Neural progenitor cell (in vitro differentiated cells): ENCODE data around the gene KLHL42. TPM values are rescaled to one million over a fixed set of nuclear protein-coding genes. Genes with fewer than 3 reads are reported as not detected.
A peak's percentile ranks its signal among the peaks of the same experiment; 100 is the strongest.

Experiments used
- DNase-seq: peaks from one replicate; pipeline ENCODE4 v3.0.0-alpha.2; 2016; ENCODE audit warnings: low spot score
- H2AFZ ChIP-seq: fragments of 200-600 bp; sonication (generic); replicated peaks from 2 replicates; pipeline ENCODE4 v1.6.1; 2016; ENCODE audit warnings: antibody characterized with exemption
- H3F3A ChIP-seq: fragments of 200-600 bp; sonication (generic); 2 replicates; pipeline ENCODE4 v1.6.1; 2016; ENCODE audit warnings: antibody characterized with exemption, low read depth
- H3K27ac ChIP-seq: fragments of 200-600 bp; sonication (generic); 2 replicates; pipeline ENCODE4 v1.5.1; 2016; ENCODE audit warnings: mild to moderate bottlenecking
- H3K27me3 ChIP-seq: fragments of 200-600 bp; sonication (generic); 2 replicates; pipeline ENCODE4 v1.6.1; 2016; ENCODE audit warnings: mild to moderate bottlenecking, moderate library complexity
- H3K36me3 ChIP-seq: fragments of 200-600 bp; sonication (generic); 2 replicates; pipeline ENCODE4 v1.5.1; 2016
- H3K4me1 ChIP-seq: fragments of 200-600 bp; sonication (generic); 2 replicates; pipeline ENCODE4 v1.6.1; 2016; ENCODE audit warnings: mixed run types
- H3K4me2 ChIP-seq: fragments of 200-600 bp; sonication (generic); 2 replicates; pipeline ENCODE4 v1.6.1; 2016
- H3K4me3 ChIP-seq: fragments of 200-600 bp; sonication (generic); 2 replicates; pipeline ENCODE4 v1.5.1; 2016
- H3K79me2 ChIP-seq: fragments of 200-600 bp; sonication (generic); 2 replicates; pipeline ENCODE4 v1.6.1; 2016; ENCODE audit warnings: low read depth
- H3K9ac ChIP-seq: fragments of 200-600 bp; sonication (generic); 2 replicates; pipeline ENCODE4 v1.6.1; 2016
- H3K9me3 ChIP-seq: fragments of 200-600 bp; sonication (generic); 2 replicates; pipeline ENCODE4 v1.5.1; 2016; ENCODE audit warnings: low read depth
- H4K20me1 ChIP-seq: fragments of 200-600 bp; sonication (generic); 2 replicates; pipeline ENCODE4 v1.6.1; 2016; ENCODE audit warnings: low read depth
- H3K27ac Mint-ChIP-seq: 3 replicates; pipeline ENCODE4 v1.8.0; 2021; ENCODE audit warnings: mixed read lengths
- H3K27me3 Mint-ChIP-seq: 2 replicates; pipeline ENCODE4 v1.8.0; 2022; ENCODE audit warnings: low read depth, mild to moderate bottlenecking, inconsistent platforms, moderate library complexity, mixed read lengths; ENCODE audit not compliant: insufficient read depth
- H3K36me3 Mint-ChIP-seq: 3 replicates; pipeline ENCODE4 v1.8.0; 2021; ENCODE audit warnings: mixed read lengths
- H3K4me1 Mint-ChIP-seq: 3 replicates; pipeline ENCODE4 v1.8.0; 2021; ENCODE audit warnings: mixed read lengths
- H3K4me3 Mint-ChIP-seq: 3 replicates; pipeline ENCODE4 v1.8.0; 2021; ENCODE audit warnings: mild to moderate bottlenecking, moderate library complexity, mixed read lengths
- H3K9me3 Mint-ChIP-seq: 3 replicates; pipeline ENCODE4 v1.8.0; 2020; ENCODE audit warnings: mixed read lengths
- EZH2 ChIP-seq: fragments of 200-600 bp; sonication (generic); IDR thresholded peaks from 2 replicates; pipeline ENCODE4 v1.6.1; 2017; ENCODE audit warnings: antibody characterized with exemption, mild to moderate bottlenecking, moderate library complexity
- EZH2phosphoT487 ChIP-seq: fragments of 200-600 bp; sonication (generic); IDR thresholded peaks from 2 replicates; pipeline ENCODE4 v1.6.1; 2017; ENCODE audit warnings: antibody characterized with exemption
- total RNA-seq: library from RNA; depleted of rRNA; stranded (reverse); fragments of >200 nt; gene quantifications from 2 replicates; pipeline ENCODE4 v1.2.3, GENCODE V29; 2015; ENCODE audit warnings: low replicate concordance
- TF ChIP-seq, protein P1 (sequence below): fragments of 200-600 bp; sonication (generic); IDR thresholded peaks from 2 replicates; pipeline ENCODE4 v1.5.1; 2017; ENCODE audit warnings: antibody characterized with exemption, mild to moderate bottlenecking

The KLHL42 gene
- total RNA-seq, 1 donor from 2014 or later: 21.6 TPM

DNA sequence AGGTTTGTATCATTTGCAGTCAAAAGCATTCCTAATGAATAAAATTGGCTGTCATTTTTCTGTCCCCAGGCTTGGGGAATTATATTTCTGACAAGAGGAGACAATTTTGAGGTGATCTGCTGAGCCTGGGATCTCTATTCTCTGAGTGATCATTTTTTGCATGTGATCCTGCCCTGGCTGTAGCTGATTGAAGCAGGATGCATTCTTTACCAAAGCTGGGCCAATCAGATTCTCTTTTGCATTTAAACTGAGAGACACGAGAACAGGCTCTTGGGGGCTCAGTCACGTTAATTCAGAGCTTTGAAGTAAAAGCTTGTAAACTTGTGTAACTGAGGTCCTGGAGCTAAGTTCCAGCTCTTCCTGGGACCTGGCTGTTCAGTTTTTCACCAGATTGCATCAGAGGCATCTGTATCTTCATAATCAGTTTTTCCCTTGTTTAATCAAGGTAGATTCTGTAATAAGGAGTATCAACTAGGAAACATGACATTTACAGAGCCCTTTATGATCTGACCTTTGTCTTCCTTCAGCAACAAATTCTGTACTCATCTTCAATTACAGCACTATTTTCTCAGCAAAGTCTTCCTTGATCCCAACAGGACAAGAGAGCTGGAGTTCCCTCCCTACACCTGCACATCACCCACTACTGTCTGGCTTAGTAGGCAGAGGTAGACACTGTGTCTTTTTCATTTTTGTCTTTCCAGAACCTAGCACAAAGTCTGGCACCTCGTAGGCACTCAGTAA is 35.0 kb downstream of the KLHL42 start:
- Histone ChIP-seq H3K4me1 (no peaks in the 10 kb centered on the region), H3K27ac (no peak overlapping the region), H2AFZ (peak overlapping the region; percentile 65), H3K4me2 (no peak overlapping the region), H3K9ac (no peak overlapping the region), H4K20me1 (no peaks in the 10 kb centered on the region), H3K36me3 (no peaks in the 10 kb centered on the region), H3F3A (no peaks in the 10 kb centered on the region), H3K27me3 (no peaks in the 10 kb centered on the region), H3K9me3 (no peaks in the 10 kb centered on the region), H3K4me3 (no peak overlapping the region), H3K79me2 (no peaks in the 10 kb centered on the region)
- no peaks in the 10 kb centered on the region for H3K36me3 Mint-ChIP-seq
- H3K4me3 Mint-ChIP-seq: no peak overlapping the region
- no peak overlapping the region for H3K27ac Mint-ChIP-seq
- peaks cover 3% of the 10 kb centered on the region for H3K27me3 Mint-ChIP-seq
- TF ChIP-seq EZH2: no peak
- TF ChIP-seq, protein P1, sequence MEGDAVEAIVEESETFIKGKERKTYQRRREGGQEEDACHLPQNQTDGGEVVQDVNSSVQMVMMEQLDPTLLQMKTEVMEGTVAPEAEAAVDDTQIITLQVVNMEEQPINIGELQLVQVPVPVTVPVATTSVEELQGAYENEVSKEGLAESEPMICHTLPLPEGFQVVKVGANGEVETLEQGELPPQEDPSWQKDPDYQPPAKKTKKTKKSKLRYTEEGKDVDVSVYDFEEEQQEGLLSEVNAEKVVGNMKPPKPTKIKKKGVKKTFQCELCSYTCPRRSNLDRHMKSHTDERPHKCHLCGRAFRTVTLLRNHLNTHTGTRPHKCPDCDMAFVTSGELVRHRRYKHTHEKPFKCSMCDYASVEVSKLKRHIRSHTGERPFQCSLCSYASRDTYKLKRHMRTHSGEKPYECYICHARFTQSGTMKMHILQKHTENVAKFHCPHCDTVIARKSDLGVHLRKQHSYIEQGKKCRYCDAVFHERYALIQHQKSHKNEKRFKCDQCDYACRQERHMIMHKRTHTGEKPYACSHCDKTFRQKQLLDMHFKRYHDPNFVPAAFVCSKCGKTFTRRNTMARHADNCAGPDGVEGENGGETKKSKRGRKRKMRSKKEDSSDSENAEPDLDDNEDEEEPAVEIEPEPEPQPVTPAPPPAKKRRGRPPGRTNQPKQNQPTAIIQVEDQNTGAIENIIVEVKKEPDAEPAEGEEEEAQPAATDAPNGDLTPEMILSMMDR: no peak
- no peak for TF ChIP-seq EZH2phosphoT487
- no peak for DNase-seq
- peaks cover 2% of the 10 kb centered on the region for H3K9me3 Mint-ChIP-seq
- no peaks in the 10 kb centered on the region for H3K4me1 Mint-ChIP-seq

DNA sequence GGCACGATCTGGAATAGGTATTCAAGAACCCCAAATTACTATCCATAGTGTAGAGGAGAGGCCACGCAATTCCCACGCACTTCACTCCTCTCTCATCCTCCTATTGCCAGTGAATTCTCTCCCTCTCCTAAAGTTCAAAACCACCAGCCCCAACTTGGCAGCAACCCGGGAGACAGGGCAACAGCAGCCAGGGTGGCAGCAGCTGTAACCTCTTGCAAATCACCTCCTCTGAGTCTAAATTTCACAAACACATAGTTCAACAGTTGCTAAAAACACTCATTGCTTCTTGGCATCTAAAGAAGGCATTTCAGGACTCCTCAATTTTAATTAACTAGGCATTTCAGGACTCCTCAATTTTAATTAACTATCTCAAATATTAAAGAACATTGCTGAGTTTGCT is 37.7 kb downstream of the KLHL42 start:
- H3K9ac ChIP-seq: no peak overlapping the region
- no peaks in the 10 kb centered on the region for H3K4me1 ChIP-seq
- no peaks in the 10 kb centered on the region for H3K9me3 Mint-ChIP-seq
- no peaks in the 10 kb centered on the region for H3K4me1 Mint-ChIP-seq
- no peak for DNase-seq
- no peaks in the 10 kb centered on the region for H3F3A ChIP-seq
- TF ChIP-seq EZH2 (no peak), EZH2phosphoT487 (no peak)
- TF ChIP-seq, protein P1: no peak
- H4K20me1 ChIP-seq: no peaks in the 10 kb centered on the region
- no peaks in the 10 kb centered on the region for H3K27me3 ChIP-seq
- H2AFZ ChIP-seq: no peak overlapping the region
- H3K27ac Mint-ChIP-seq: no peak overlapping the region
- H3K27ac ChIP-seq: no peak overlapping the region
- H3K4me3 ChIP-seq: no peak overlapping the region
- H3K4me3 Mint-ChIP-seq: no peak overlapping the region
- H3K9me3 ChIP-seq: no peaks in the 10 kb centered on the region
- peaks cover 6% of the 10 kb centered on the region for H3K27me3 Mint-ChIP-seq
- H3K36me3 Mint-ChIP-seq: no peaks in the 10 kb centered on the region
- no peak overlapping the region for H3K4me2 ChIP-seq
- H3K36me3 ChIP-seq: no peaks in the 10 kb centered on the region
- H3K79me2 ChIP-seq: no peaks in the 10 kb centered on the region

DNA sequence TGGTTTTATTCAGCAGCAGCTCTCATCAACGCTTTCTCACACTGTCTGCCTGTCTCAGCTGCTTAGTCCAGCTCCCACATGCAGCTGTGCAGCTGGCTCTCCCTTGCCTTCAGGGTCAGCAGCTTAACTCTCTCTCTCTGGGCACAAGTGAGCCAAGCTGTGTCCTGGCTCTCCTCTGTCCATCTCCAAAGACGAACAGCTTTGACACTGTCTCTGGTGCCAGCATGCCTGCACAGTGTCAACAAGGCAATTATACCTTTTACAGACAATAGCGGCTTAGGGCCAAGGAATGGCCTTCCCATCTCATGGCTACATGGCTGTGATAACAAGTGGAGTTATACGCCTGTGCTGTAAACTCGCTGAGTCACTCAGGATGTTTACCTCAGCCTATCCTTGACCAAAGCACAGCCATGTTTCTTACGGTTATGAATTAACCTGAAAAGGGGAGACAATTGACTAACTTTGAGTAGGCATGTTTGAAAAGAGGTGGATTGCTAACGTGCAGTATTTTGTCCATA is 38.4 kb downstream of the KLHL42 start:
- Histone ChIP-seq H3F3A (no peaks in the 10 kb centered on the region), H4K20me1 (no peaks in the 10 kb centered on the region), H3K27ac (no peak overlapping the region), H3K9me3 (no peaks in the 10 kb centered on the region), H3K4me2 (no peak overlapping the region), H3K4me1 (no peaks in the 10 kb centered on the region), H3K27me3 (no peaks in the 10 kb centered on the region), H3K36me3 (no peaks in the 10 kb centered on the region), H3K79me2 (no peaks in the 10 kb centered on the region), H3K9ac (no peak overlapping the region), H2AFZ (no peak overlapping the region), H3K4me3 (no peak overlapping the region)
- no peak for DNase-seq
- H3K27ac Mint-ChIP-seq: no peak overlapping the region
- H3K27me3 Mint-ChIP-seq: peaks cover 3% of the 10 kb centered on the region
- TF ChIP-seq EZH2 (no peak), EZH2phosphoT487 (no peak)
- TF ChIP-seq, protein P1: no peak
- no peak overlapping the region for H3K4me3 Mint-ChIP-seq
- H3K9me3 Mint-ChIP-seq: no peaks in the 10 kb centered on the region
- H3K36me3 Mint-ChIP-seq: no peaks in the 10 kb centered on the region
- no peaks in the 10 kb centered on the region for H3K4me1 Mint-ChIP-seq
